Right lobe of liver (tissue), 4 donors: ENCODE data around the gene CACYBP.

Source experiments
- POLR2A ChIP-seq: fragments of 450-650 bp; IDR thresholded peaks from one replicate; pipeline ENCODE4 v1.6.1; 2017; ENCODE audit warnings: antibody characterized with exemption, mild to moderate bottlenecking
- TF ChIP-seq, protein P1 (sequence below), 4 donors: fragments of 200-600 bp in 3 of 4; fragments of 450-650 bp in 1 of 4; IDR thresholded peaks; one replicate each; pipeline versions ENCODE4 v1.5.1 to v1.8.0; 2016 to 2022; ENCODE audit warnings: antibody characterized with exemption in 4 of 4, mild to moderate bottlenecking in 2 of 4
- donor health status: DM: no; HTN: no; CAD: no.
- donor health status: DM: no; HTN: no; CAD: no.
- donor health status: DM: no; HTN: yes; CAD: no.

DNA sequence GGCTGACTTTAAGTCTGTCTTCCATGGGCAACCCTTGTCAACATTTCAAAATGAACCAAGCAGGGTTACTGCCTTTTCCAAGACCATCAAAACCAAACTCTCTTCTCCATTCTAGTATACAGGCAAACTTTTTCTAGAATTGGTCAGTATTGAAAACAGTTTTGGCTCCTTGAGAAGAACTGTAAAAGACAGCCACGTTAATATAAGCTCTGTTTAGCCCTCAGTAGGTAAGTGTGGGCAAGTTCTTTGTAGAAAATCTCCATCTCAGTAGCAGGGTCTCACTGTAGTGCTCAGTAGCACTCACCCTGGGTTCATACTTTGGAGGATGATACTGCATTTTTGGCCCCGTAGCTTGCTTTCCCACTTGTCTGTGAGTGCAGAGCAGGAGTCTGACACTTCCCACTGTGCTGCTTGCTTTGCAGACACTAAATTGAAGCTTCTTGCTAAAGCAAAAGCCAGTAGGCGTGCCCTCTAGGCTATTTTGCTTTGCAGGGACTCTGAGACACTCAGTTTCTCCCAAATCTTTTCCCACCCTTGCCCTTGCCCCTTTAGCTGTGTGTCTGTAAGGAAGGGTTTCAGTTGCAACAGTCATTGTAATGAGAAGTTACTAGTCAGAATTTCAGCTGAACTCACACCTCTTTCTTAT lies 34.3 kb upstream of the CACYBP start:
- TF ChIP-seq, protein P1, sequence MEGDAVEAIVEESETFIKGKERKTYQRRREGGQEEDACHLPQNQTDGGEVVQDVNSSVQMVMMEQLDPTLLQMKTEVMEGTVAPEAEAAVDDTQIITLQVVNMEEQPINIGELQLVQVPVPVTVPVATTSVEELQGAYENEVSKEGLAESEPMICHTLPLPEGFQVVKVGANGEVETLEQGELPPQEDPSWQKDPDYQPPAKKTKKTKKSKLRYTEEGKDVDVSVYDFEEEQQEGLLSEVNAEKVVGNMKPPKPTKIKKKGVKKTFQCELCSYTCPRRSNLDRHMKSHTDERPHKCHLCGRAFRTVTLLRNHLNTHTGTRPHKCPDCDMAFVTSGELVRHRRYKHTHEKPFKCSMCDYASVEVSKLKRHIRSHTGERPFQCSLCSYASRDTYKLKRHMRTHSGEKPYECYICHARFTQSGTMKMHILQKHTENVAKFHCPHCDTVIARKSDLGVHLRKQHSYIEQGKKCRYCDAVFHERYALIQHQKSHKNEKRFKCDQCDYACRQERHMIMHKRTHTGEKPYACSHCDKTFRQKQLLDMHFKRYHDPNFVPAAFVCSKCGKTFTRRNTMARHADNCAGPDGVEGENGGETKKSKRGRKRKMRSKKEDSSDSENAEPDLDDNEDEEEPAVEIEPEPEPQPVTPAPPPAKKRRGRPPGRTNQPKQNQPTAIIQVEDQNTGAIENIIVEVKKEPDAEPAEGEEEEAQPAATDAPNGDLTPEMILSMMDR (IDR thresholded peaks at IDR 0.05) = no peak
- peak; percentile 24 for TF ChIP-seq POLR2A
